Esophagus muscularis mucosa (tissue), 4 donors: Measurements from ENCODE around the gene IQCH. TPM values are rescaled to one million over a fixed set of nuclear protein-coding genes. Genes with fewer than 3 reads are reported as not detected.

Experiments used
- DNase-seq: peaks from one replicate; pipeline ENCODE4 v3.0.0-alpha.2; 2017; ENCODE audit errors: extremely low spot score
- H3K27ac ChIP-seq, 4 donors: fragments of 200-600 bp; sonication (generic); replicated peaks in 1 of 4; 1 replicate in 3 of 4; 2 replicates in 1 of 4; pipeline ENCODE4 v1.5.1; 2016 to 2019; ENCODE audit warnings: mild to moderate bottlenecking in 1 of 4
- H3K27me3 ChIP-seq, 4 donors: fragments of 200-600 bp; sonication (generic); one replicate each; pipeline versions ENCODE4 v1.5.1 to v1.6.0; 2016 to 2019
- H3K36me3 ChIP-seq, 4 donors: fragments of 200-600 bp; sonication (generic); one replicate each; pipeline ENCODE4 v1.5.1; 2016 to 2019
- H3K4me1 ChIP-seq, 4 donors: fragments of 200-600 bp; sonication (generic); one replicate each; pipeline ENCODE4 v1.5.1; 2016 to 2019
- H3K4me3 ChIP-seq, 4 donors: fragments of 200-600 bp; sonication (generic); 1 replicate in 2 of 4; 2 replicates in 2 of 4; pipeline ENCODE4 v1.5.1; 2016 to 2019; ENCODE audit warnings: mild to moderate bottlenecking in 4 of 4, moderate library complexity in 1 of 4
- H3K9me3 ChIP-seq, 4 donors: fragments of 200-600 bp; sonication (generic); 1 replicate in 3 of 4; 2 replicates in 1 of 4; pipeline ENCODE4 v1.5.1; 2016 to 2019
- CTCF ChIP-seq, 3 experiments: fragments of 200-600 bp in 2 of 3; fragments of 450-650 bp in 1 of 3; sonication (generic) in 2 of 3; IDR thresholded peaks; one replicate each; pipeline ENCODE4 v1.5.1; 2017 to 2019; ENCODE audit warnings: antibody characterized with exemption in 3 of 3, mild to moderate bottlenecking in 2 of 3, moderate library complexity in 1 of 3
- EP300 ChIP-seq: sonication (generic); formaldehyde crosslinking; IDR thresholded peaks from one replicate; pipeline ENCODE4 v1.6.1; 2017; ENCODE audit warnings: antibody characterized with exemption
- POLR2A ChIP-seq: fragments of 450-650 bp; IDR thresholded peaks from one replicate; pipeline ENCODE4 v1.6.1; 2017; ENCODE audit warnings: antibody characterized with exemption, moderate library complexity, mild to moderate bottlenecking, low read depth
- POLR2AphosphoS5 ChIP-seq, 2 donors: sonication (generic); formaldehyde crosslinking; IDR thresholded peaks; one replicate each; pipeline ENCODE4 v1.6.1; 2017; ENCODE audit warnings: antibody characterized with exemption in 2 of 2
- WGBS: methylation state at CpG from one replicate; pipeline ENCODE4 v1.1.5; 2018; 5-methylcytosine and 5-hydroxymethylcytosine counted together
- intact Hi-C: fragments of 100-400 bp; cut with DNase I; formaldehyde crosslinking; loops from one replicate; pipeline ENCODE4 v1.15.1; 2023
- total RNA-seq, 4 donors: library from RNA; depleted of rRNA; stranded (reverse); fragments of >200 nt; gene quantifications; one replicate each; pipeline versions ENCODE4 v1.1.0 to v1.2.1, GENCODE V29; 2016

IQCH gene
- total RNA-seq, 4 donors from 2014 or later, result 0.58 to 2.4 (median 1.2) TPM

- Histone ChIP-seq H3K36me3 (no peaks in the 10 kb centered on the region), H3K27me3 (no peaks in the 10 kb centered on the region), H3K4me3 (no peak overlapping the region), H3K4me1 (no peaks in the 10 kb centered on the region), H3K9me3 (no peaks in the 10 kb centered on the region), H3K27ac (no peak overlapping the region)
- intact Hi-C loops, result no loop called here
- TF ChIP-seq POLR2A (no peak), POLR2AphosphoS5 (IDR thresholded peaks at IDR 0.05) (no peak), EP300 (no peak), CTCF (IDR thresholded peaks at IDR 0.05) (no peak)
- 94% methylated on average over 2 of the region's 2 CpGs for WGBS
- DNase-seq, result no peak
These were observed 132.4 kb downstream of the IQCH start for GRCh38 chr15:67386947-67387346.

DNA sequence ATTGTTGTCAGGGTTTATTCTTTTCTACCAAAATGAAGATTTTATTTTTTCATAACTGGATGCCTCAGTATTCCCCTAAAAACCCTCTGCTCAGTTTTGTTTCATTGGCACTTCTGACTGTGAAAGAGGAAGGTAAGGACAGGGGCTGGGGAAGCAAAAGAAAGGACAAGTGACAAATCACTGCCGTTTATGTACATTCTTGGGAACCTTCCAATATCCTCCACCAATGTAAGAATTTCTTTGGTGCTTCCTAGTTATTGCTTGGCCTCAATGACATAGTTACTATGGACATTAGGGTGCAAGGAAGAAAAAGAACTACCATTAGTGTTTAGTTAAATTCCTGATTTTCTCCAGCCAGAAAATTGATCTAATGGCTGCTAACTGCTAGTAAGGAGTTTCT is 135.4 kb downstream of the IQCH start:
- no peak overlapping the region for H3K27ac ChIP-seq
- TF ChIP-seq CTCF (IDR thresholded peaks at IDR 0.05) (no peak), POLR2A (no peak), EP300 (no peak), POLR2AphosphoS5 (IDR thresholded peaks at IDR 0.05) (no peak)
- H3K4me3 ChIP-seq, result no peak overlapping the region
- H3K36me3 ChIP-seq, result no peaks in the 10 kb centered on the region
- no peaks in the 10 kb centered on the region for H3K27me3 ChIP-seq
- intact Hi-C loops, result no loop called here
- H3K4me1 ChIP-seq, result no peaks in the 10 kb centered on the region
- DNase-seq, result no peak
- WGBS, result 50% methylated on average over 1 of the region's 1 CpG
- no peaks in the 10 kb centered on the region for H3K9me3 ChIP-seq

DNA sequence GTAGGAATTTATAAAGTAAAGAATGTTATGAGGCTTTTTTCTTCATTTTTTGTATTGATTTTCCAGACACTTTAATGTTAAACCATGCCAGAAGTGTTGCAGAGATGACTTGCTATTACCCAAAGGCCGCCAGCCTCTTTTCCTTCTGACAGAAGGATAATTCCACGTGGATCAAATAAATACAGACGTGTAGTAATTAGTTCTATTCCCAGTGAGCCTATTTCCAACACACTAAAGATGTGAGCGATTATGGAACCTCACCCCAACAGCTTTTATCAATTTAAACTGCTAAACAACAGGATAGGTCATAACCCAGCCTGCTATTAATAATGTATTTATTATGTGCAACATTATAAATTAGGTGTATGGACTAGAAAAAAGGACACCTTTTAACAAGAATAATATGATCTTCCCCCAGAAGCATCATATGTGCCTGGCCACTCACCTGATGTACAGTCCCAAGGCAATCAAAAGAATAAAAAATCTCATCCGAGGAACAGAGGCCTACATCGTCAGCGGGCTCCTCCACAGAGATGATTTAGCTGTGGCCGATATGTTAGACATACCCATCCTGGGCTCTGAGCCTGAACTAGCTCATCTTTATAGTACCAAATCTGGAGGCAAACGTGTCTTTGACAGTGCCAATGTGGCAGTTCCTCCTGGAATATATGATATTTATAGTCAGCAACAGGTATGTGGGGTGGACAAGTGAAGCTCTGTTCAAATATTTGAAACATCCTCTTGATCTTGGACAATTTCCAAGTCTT is 140.5 kb downstream of the IQCH start:
- Histone ChIP-seq H3K27ac (no peak overlapping the region), H3K4me3 (no peak overlapping the region), H3K9me3 (no peaks in the 10 kb centered on the region), H3K27me3 (no peaks in the 10 kb centered on the region), H3K4me1 (no peaks in the 10 kb centered on the region), H3K36me3 (no peaks in the 10 kb centered on the region)
- TF ChIP-seq EP300, result no peak
- TF ChIP-seq CTCF (IDR thresholded peaks at IDR 0.05), result no peak
- no peak for TF ChIP-seq POLR2AphosphoS5 (IDR thresholded peaks at IDR 0.05)
- TF ChIP-seq POLR2A, result no peak
- 70% methylated on average over 9 of the region's 9 CpGs for WGBS
- intact Hi-C loops, result no loop called here
- no peak for DNase-seq

DNA sequence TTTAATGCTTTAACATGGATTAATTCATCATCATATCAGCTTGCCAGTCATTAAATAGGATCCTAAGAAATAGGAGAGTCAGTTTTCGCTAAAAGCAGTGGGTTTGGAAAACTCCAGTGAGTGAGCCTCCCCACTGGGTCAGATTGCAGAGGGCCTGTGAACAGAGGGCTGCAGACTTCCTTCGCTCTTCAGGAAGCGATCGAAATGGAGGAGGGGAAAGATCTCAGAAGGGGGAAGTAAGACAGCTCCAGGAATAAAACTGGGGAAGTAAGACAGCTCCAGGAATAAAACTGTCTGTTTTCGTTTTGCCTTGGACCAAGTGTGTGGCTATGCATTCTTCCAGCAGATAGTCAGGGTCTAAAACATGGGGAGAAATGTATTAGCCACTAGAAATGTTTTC is 141.5 kb downstream of the IQCH start:
- H3K9me3 ChIP-seq, result no peaks in the 10 kb centered on the region
- no peaks in the 10 kb centered on the region for H3K4me1 ChIP-seq
- TF ChIP-seq EP300, result no peak
- no peak for TF ChIP-seq POLR2A
- no peak for TF ChIP-seq POLR2AphosphoS5 (IDR thresholded peaks at IDR 0.05)
- no peak for TF ChIP-seq CTCF (IDR thresholded peaks at IDR 0.05)
- intact Hi-C loops, result no loop called here
- 81% methylated on average over 5 of the region's 5 CpGs for WGBS
- no peak overlapping the region for H3K4me3 ChIP-seq
- H3K27me3 ChIP-seq, result no peaks in the 10 kb centered on the region
- DNase-seq, result no peak
- H3K27ac ChIP-seq, result no peak overlapping the region
- H3K36me3 ChIP-seq, result no peaks in the 10 kb centered on the region

GRCh38 chr15:67397139-67397538 is 142.6 kb downstream of the IQCH start:
- WGBS, result 75% methylated on average over 1 of the region's 1 CpG
- Histone ChIP-seq H3K27me3 (no peaks in the 10 kb centered on the region), H3K27ac (no peak overlapping the region), H3K4me3 (no peak overlapping the region), H3K4me1 (no peaks in the 10 kb centered on the region), H3K9me3 (no peaks in the 10 kb centered on the region), H3K36me3 (no peaks in the 10 kb centered on the region)
- TF ChIP-seq CTCF (IDR thresholded peaks at IDR 0.05) (no peak), EP300 (no peak), POLR2AphosphoS5 (IDR thresholded peaks at IDR 0.05) (no peak), POLR2A (no peak)
- intact Hi-C loops, result no loop called here
- no peak for DNase-seq
